ENCODE data around the gene KMT2A.

DNA sequence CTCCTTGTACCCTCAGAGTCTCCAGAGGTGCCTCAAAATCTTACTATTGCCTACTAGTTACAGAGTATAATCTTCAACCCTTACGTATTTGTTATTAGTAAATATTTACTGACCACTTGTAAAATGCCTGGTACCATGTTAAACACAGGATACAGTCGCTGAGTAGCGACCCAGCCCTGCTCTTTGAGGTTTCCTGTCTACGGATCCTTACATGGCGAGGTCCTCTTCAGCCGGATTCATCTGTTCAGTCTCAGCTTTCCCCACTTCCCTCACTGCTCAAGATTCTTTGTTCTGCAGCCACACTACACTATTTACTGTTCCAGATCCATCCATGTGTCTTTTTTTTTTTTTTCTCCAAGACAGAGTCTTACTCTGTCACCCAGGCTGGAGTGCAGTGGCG is 77.8 kb downstream of the KMT2A start:
- TF ChIP-seq, protein P1, sequence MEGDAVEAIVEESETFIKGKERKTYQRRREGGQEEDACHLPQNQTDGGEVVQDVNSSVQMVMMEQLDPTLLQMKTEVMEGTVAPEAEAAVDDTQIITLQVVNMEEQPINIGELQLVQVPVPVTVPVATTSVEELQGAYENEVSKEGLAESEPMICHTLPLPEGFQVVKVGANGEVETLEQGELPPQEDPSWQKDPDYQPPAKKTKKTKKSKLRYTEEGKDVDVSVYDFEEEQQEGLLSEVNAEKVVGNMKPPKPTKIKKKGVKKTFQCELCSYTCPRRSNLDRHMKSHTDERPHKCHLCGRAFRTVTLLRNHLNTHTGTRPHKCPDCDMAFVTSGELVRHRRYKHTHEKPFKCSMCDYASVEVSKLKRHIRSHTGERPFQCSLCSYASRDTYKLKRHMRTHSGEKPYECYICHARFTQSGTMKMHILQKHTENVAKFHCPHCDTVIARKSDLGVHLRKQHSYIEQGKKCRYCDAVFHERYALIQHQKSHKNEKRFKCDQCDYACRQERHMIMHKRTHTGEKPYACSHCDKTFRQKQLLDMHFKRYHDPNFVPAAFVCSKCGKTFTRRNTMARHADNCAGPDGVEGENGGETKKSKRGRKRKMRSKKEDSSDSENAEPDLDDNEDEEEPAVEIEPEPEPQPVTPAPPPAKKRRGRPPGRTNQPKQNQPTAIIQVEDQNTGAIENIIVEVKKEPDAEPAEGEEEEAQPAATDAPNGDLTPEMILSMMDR (IDR thresholded peaks at IDR 0.05) = no peak
- TF ChIP-seq CEBPB (IDR thresholded peaks at IDR 0.05) (no peak), HOXA7 (CRISPR knock-in tag; IDR thresholded peaks at IDR 0.05) (no peak), ZSCAN20 (CRISPR knock-in tag; IDR thresholded peaks at IDR 0.05) (no peak)
